Hippocampal formation (tissue), 2 donors: ENCODE results near the gene UVRAG.

ENCODE experiments used
- DNase-seq, 2 donors: peaks; one replicate each; lab custom pipeline; 2025; lab: John Stamatoyannopoulos, UW

Gene UVRAG

GRCh38 chr11:76169473-76169896 is 354.5 kb downstream of the UVRAG start:
- DNase-seq: no peak

GRCh38 chr11:76170468-76170867 is 355.5 kb downstream of the UVRAG start:
- DNase-seq: no peak

- no peak for DNase-seq
These were observed 357.6 kb downstream of the UVRAG start for GRCh38 chr11:76172583-76172982.

DNA sequence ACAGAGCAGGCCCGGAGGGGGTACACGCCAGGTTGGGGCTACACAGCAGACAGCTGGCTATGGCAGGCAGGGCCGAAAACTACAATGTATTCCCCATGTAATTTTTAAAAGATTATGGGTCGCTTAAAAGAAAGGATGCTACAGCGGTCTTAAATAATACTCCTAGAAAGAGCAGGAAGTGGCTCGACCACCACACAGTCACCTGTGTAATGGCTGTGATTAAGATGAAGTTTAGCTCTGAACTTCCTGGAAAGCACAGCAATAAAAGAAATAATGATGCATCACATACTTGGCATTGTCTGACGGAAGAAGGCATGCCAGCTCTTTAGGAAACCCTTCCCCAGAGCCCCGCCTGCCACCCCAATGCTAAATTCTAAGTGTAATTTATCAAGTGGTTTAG is 358.7 kb downstream of the UVRAG start:
- no peak for DNase-seq

DNA sequence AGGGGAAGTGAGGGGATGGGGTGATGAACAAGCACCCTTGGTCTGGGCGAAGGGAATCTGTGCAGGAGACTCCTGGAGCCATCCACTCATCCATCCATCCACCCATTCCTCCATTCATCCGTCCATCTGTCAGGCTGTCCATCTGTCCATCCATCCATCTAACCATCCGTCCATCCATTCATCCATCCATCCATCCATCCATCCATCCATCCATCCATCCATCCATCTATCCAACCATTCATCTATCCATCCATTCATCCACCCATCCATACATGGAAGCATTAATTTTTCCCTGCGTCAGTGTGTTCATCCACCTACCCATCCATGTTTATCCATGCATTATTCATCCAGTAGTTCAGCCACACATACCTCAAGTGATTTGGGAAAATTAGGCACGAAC is 359.3 kb downstream of the UVRAG start:
- DNase-seq: no peak

- DNase-seq: no peak
These were observed 360.8 kb downstream of the UVRAG start for GRCh38 chr11:76175783-76176182.

- no peak for DNase-seq
These were observed 361.5 kb downstream of the UVRAG start for GRCh38 chr11:76176463-76176862.

- DNase-seq: no peak
These were observed 362.3 kb downstream of the UVRAG start for GRCh38 chr11:76177250-76177686.

DNA sequence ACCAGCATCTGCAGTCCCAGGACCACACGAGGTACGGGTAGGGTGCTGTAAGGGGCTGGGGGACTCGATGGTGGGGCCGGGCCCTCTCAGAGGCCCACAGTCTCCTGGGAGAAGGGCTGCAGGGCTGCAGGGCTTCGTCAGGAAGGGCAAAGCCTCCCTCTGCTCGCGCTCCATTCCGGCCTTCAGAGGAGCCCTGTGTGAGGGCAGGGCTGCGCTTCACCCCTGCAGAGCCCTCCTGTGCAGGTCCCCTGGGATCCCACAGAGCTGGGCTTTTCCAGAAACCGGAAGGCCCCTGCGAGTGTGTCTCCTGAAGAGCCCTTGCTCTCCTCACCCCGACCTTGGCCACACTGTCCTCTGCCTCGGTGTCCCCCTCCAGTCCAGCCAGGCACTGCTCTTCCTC is 364.1 kb downstream of the UVRAG start:
- DNase-seq: no peak

GRCh38 chr11:76181371-76181770 is 366.4 kb downstream of the UVRAG start:
- no peak for DNase-seq

DNA sequence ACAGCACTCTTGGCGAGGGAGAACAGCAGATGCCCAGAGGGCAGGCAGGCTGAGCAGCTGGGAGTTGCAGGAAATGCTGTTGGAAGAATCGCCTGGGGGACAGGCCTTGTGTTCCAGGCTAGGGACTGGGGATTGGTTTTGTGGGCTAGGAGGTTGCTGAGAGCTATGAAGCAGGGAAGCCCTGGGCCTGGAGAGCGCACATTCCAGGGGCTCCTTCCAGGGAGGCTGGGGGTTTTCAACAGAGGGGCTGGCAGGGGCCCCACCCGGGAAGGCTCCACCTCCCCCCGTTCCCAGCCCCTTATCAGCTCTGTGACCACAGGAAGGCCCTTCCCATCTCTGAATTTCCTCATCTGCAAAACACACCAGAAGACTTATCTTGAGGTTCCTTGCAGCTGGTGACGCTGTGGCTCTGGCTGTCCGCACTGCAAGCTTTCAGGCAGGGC is 369.6 kb downstream of the UVRAG start:
- DNase-seq: no peak

DNA sequence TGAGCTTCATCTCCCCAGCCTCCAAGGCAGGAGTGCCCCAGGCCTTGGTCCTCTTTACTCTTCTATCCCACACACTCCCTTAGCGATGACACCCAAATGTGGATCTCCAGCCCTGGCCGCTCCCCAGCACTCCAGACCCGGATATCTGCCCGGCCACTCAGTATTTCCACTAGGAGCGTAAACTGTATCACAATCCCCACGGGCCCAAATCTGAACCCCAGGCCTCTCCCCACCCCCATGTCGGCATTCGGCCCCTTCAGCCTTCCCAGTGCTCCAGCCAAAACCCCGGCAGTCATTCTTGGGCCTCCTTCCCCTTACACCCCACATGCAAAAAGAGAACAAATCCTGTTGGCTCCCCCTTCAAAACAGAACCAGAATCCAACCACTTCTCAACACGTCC is 370.5 kb downstream of the UVRAG start:
- no peak for DNase-seq

GRCh38 chr11:76185931-76186401 is 371.0 kb downstream of the UVRAG start:
- no peak for DNase-seq

GRCh38 chr11:76186776-76187279 is 371.8 kb downstream of the UVRAG start:
- no peak for DNase-seq

GRCh38 chr11:76188873-76189272 is 373.9 kb downstream of the UVRAG start:
- DNase-seq: no peak

DNA sequence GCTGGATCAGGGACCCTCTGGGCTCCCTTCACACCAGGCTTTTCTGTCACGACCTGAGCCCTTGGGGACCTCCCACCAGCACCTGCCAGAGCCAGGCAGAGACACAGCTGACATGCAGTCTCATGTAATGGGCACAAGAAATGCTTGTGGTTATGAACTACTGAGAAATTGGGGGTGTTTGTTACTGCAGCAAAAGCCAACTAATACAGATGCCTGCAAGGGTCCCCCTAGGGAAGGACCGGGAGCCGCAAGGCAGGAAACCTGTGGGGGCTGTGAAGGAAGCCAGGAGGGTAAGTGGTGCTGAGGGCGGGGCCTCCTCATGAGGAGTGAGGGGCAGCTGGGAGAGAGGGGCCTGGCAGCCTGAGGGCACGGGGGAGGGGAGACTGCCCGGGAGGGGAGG is 374.7 kb downstream of the UVRAG start:
- DNase-seq: no peak

DNA sequence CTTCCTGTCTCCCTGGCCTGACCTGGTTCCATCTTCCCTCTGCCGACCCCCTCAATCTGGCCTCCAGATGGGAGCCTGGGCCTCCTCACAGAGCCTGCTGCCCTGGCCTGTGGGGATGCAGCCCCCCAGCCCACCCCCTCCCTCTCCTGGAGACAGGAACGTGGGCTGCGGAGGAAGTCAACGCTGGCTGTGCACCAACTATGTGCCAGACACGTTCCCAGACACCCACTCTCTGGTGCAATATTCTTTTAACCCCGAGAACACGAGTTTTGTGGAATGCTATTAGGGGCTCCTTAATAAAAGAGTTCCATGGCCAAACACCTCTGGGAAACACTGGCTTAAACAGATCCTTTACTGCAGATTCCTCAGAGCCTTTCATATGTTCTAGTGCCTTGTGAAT is 375.4 kb downstream of the UVRAG start:
- DNase-seq: no peak
